ENCODE data around the gene TMEM63A. TPM values are rescaled to one million over a fixed set of nuclear protein-coding genes. Genes with fewer than 3 reads are reported as not detected.
"Not testable (repeated sequence)": the region's sequence is repeated elsewhere in the genome, so short reads cannot be mapped to it uniquely, and the experiment has no call there.

Gene TMEM63A
- total RNA-seq, 1 donor from 2014 or later = 41.3 TPM

DNA sequence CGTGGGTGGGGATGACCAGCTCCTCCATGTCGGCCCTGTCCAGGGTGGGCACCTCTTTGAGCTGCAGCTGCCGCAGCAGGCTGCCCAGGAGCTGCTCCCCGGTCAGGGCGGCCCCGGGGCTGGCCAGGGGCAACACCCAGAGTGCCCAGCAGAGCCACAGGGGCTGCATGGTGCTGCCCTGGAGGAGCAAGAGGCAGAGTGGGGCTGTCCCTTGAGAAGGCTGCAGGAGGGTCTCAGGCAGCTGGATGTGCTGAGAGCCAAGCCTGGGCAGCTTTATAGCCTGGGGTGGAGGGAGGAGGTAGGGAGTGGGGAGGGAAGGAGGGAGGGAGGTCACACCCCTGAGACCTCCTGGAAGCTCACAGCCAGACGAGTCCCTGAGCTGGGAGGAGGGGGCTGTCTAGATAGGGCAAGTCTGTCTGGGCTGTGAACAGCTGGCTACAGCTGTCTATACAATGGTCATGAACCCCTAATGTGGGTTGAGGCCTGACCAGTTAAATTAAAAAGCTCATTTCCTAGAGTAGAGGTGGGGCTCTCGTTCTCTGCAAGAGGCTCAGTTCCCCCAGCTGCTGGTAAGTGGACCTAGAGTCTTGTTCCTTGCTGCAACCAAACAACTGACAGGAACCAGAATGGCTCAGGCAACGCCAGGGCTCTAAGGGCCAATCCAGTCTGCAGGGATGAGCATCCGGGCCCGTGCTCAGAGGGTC is 6.9 kb upstream of the TMEM63A start, which contains the start of gene LEFTY1:
Gene LEFTY1, minus strand, starts transcription at position 249 of the 704 bp plus-strand sequence. Its CDS starts 80 bp downstream, at position 169.
- Histone ChIP-seq H3K9me3 (no peaks in the 10 kb centered on the region), H3K27me3 (no peaks in the 10 kb centered on the region), H3K36me3 (no peaks in the 10 kb centered on the region), H3K27ac (no peak within 1 kb of the TSS), H3K4me3 (no peak within 1 kb of the TSS), H3K4me1 (no peaks in the 10 kb centered on the region)
- intact Hi-C loops (cut with DNase I) = no loop called here
- TF ChIP-seq, protein P1, sequence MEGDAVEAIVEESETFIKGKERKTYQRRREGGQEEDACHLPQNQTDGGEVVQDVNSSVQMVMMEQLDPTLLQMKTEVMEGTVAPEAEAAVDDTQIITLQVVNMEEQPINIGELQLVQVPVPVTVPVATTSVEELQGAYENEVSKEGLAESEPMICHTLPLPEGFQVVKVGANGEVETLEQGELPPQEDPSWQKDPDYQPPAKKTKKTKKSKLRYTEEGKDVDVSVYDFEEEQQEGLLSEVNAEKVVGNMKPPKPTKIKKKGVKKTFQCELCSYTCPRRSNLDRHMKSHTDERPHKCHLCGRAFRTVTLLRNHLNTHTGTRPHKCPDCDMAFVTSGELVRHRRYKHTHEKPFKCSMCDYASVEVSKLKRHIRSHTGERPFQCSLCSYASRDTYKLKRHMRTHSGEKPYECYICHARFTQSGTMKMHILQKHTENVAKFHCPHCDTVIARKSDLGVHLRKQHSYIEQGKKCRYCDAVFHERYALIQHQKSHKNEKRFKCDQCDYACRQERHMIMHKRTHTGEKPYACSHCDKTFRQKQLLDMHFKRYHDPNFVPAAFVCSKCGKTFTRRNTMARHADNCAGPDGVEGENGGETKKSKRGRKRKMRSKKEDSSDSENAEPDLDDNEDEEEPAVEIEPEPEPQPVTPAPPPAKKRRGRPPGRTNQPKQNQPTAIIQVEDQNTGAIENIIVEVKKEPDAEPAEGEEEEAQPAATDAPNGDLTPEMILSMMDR (IDR thresholded peaks at IDR 0.05) = no peak
- no peak for DNase-seq (ENCODE audit: low spot score in 2 of 2)

DNA sequence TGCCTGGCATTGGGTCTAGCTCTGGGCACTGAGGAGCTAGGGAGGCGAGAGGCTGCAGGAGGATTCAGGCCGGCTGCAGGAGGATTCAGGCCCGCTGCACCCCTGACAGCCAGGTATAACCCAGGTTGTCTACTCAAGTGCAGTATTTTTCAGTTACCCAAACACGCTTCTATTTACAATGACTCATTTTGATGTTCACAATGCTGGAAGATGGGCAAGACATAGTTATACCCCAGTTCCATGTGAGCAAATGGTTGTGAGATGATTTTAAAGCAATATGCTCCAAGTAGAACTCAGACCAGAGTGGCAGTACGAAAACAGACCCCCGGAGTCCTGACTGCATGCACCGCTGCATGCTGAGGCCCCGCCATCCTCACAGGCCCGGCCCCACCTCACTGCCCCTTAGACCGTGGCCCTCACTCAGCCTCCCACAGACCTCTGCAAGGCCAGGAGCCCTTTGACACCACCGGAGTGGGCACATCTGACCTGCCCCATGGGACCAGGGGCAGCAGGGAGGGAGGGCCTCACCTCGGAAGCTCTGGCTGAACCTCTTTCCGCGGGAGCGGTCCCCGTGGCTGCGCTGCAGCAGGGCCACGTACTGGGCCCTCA is 6.2 kb upstream of the TMEM63A start:
- H3K4me1 ChIP-seq = no peaks in the 10 kb centered on the region
- no peak overlapping the region for H3K27ac ChIP-seq
- no peak overlapping the region for H3K4me3 ChIP-seq
- TF ChIP-seq, protein P1 (IDR thresholded peaks at IDR 0.05) = no peak
- H3K36me3 ChIP-seq = no peaks in the 10 kb centered on the region
- DNase-seq (ENCODE audit: low spot score in 2 of 2) = no peak
- no peaks in the 10 kb centered on the region for H3K27me3 ChIP-seq
- no peaks in the 10 kb centered on the region for H3K9me3 ChIP-seq
- intact Hi-C loops (cut with DNase I) = no loop called here

DNA sequence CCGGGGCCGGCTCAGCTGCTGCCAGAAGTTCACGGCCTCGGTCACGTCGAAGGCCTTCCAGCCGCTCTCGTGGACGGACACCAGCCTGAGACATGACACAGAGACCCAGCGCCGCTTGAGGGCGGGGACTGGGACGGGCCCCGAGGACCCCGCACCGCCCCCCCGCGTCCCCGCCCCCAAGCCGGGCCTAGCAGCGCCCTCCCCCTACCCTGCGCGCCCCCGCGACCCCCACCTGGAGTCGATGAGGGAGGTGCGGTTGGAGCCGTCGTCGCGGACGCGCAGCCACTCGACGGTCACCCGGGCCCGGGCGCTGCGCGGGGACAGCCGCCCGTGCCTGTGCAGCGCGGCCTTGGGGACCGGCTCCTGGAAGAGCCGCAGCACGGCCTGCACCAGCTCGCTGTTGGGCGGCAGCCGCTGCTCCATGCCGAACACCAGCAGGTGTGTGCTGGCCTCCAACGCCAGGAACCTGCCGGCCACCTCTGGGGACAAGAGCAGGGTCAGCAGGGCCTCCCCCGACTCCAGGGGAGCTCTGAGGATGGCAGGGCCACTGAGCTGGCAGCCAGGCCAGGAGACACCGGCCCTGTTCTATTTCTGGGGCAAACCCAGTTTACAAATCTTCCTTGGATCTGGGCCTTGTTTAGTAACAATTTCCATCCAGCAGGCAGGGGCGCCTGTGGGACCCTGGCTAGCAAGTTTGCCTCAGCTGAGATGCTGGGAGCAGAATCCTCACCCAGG is 5.5 kb upstream of the TMEM63A start:
- H3K27ac ChIP-seq; H3K4me3 ChIP-seq; H3K27me3 ChIP-seq; H3K9me3 ChIP-seq; H3K36me3 ChIP-seq; H3K4me1 ChIP-seq; DNase-seq (ENCODE audit: low spot score in 2 of 2); intact Hi-C loops (cut with DNase I): not testable (repeated sequence)

DNA sequence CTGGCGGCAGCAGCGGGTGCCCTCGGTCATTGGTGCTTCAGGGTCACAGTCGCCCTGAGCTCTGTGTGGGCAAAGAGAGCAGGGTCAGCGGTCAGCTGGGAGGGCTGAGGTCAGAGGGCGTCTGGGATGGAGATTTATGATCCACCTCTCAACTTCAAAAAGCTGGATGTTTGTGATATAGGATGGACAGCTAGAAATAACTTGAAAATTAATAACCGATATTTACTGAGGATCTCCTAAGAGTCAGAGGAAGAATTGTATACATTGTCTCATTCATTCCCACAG is 4.8 kb upstream of the TMEM63A start:
- Histone ChIP-seq H3K4me3 (no peak overlapping the region), H3K27ac (no peak overlapping the region), H3K36me3 (no peaks in the 10 kb centered on the region), H3K27me3 (no peaks in the 10 kb centered on the region), H3K9me3 (no peaks in the 10 kb centered on the region), H3K4me1 (no peaks in the 10 kb centered on the region)
- no peak for DNase-seq (ENCODE audit: low spot score in 2 of 2)
- intact Hi-C loops (cut with DNase I) = no loop called here
- TF ChIP-seq, protein P1 (IDR thresholded peaks at IDR 0.05) = no peak

- no peak overlapping the region for H3K27ac ChIP-seq
- H3K4me3 ChIP-seq = no peak overlapping the region
- no peaks in the 10 kb centered on the region for H3K9me3 ChIP-seq
- H3K27me3 ChIP-seq = no peaks in the 10 kb centered on the region
- intact Hi-C loops (cut with DNase I) = no loop called here
- TF ChIP-seq, protein P1 (IDR thresholded peaks at IDR 0.05) = no peak
- H3K4me1 ChIP-seq = peaks cover under 1 to 1% of the 10 kb centered on the region in 2 donors
- no peak for DNase-seq (ENCODE audit: low spot score in 2 of 2)
- no peaks in the 10 kb centered on the region for H3K36me3 ChIP-seq
These were observed 4.2 kb upstream of the TMEM63A start for GRCh38 chr1:225886159-225887029.
